Breast epithelium (tissue), 4 donors: Measurements from ENCODE around the gene GLYATL1B. TPM values are rescaled to one million over a fixed set of nuclear protein-coding genes. Genes with fewer than 3 reads are reported as not detected.
A peak's percentile ranks its signal among the peaks of the same experiment; 100 is the strongest.
"Not testable (repeated sequence)": the region's sequence is repeated elsewhere in the genome, so short reads cannot be mapped to it uniquely, and the experiment has no call there.

Source experiments
- DNase-seq, 2 donors: peaks; one replicate each; pipeline ENCODE4 v3.0.0-alpha.2; 2019; ENCODE audit warnings: low spot score in 2 of 2
- H3K27ac ChIP-seq, 2 donors: fragments of 200-600 bp; sonication (generic) in 1 of 2; one replicate each; pipeline ENCODE4 v1.5.1; 2016 to 2019; ENCODE audit warnings: mild to moderate bottlenecking in 1 of 2
- H3K27me3 ChIP-seq, 2 donors: fragments of 200-600 bp; sonication (generic) in 1 of 2; one replicate each; pipeline versions ENCODE4 v1.5.1 to v1.6.0; 2017 to 2019; ENCODE audit warnings: control low read depth in 1 of 2, mild to moderate bottlenecking in 1 of 2
- H3K36me3 ChIP-seq: fragments of 200-600 bp; one replicate; pipeline ENCODE4 v1.5.1; 2019
- H3K4me1 ChIP-seq, 2 donors: fragments of 200-600 bp; sonication (generic); one replicate each; pipeline ENCODE4 v1.5.1; 2016 to 2019; ENCODE audit warnings: control low read depth in 1 of 2
- H3K4me3 ChIP-seq, 3 donors: fragments of 200-600 bp; sonication (generic); 1 replicate in 2 of 3; 2 replicates in 1 of 3; pipeline ENCODE4 v1.5.1; 2016 to 2019; ENCODE audit warnings: mild to moderate bottlenecking in 3 of 3, moderate library complexity in 2 of 3
- H3K9me3 ChIP-seq, 2 donors: fragments of 200-600 bp; sonication (generic) in 1 of 2; one replicate each; pipeline ENCODE4 v1.5.1; 2016 to 2019; ENCODE audit warnings: control low read depth in 1 of 2
- CTCF ChIP-seq, 3 donors: fragments of 450-650 bp; IDR thresholded peaks; one replicate each; pipeline ENCODE4 v1.5.1; 2016 to 2017; ENCODE audit warnings: antibody characterized with exemption in 3 of 3, mild to moderate bottlenecking in 3 of 3, moderate library complexity in 3 of 3
- POLR2A ChIP-seq: fragments of 450-650 bp; IDR thresholded peaks from one replicate; pipeline ENCODE4 v1.6.1; 2016; ENCODE audit warnings: antibody characterized with exemption, mild to moderate bottlenecking, moderate library complexity
- POLR2AphosphoS5 ChIP-seq, 3 donors: sonication (generic); formaldehyde crosslinking; IDR thresholded peaks; one replicate each; pipeline ENCODE4 v1.6.1; 2017; ENCODE audit warnings: antibody characterized with exemption in 3 of 3
- intact Hi-C: fragments of 100-400 bp; cut with DNase I; formaldehyde crosslinking; loops from one replicate; pipeline ENCODE4 v1.15.1; 2023; ENCODE audit warnings: low total_unique reads
- total RNA-seq, 3 donors: library from RNA; depleted of rRNA; stranded (reverse); fragments of >200 nt; gene quantifications; one replicate each; pipeline ENCODE4 v1.1.0, GENCODE V29; 2016

Gene GLYATL1B
- total RNA-seq, 3 donors from 2014 or later, result not detected

- intact Hi-C loops, result no loop called here
- no peaks in the 10 kb centered on the region for H3K4me1 ChIP-seq
- no peak for TF ChIP-seq POLR2AphosphoS5 (IDR thresholded peaks at IDR 0.05)
- TF ChIP-seq CTCF (IDR thresholded peaks at IDR 0.05), result no peak
- TF ChIP-seq POLR2A, result no peak
Observed at GRCh38 chr11:59114344-59114743, 28.2 kb downstream of the GLYATL1B start.

GRCh38 chr11:59115553-59115952 is 29.4 kb downstream of the GLYATL1B start:
- Histone ChIP-seq H3K27ac (no peak overlapping the region), H3K9me3 (peaks cover 8 to 25% of the 10 kb centered on the region in 2 donors), H3K4me3 (no peak overlapping the region), H3K27me3 (no peaks in the 10 kb centered on the region), H3K4me1 (no peaks in the 10 kb centered on the region), H3K36me3 (no peaks in the 10 kb centered on the region)
- intact Hi-C loops, result no loop called here
- DNase-seq, result no peak
- TF ChIP-seq POLR2A, result no peak
- no peak for TF ChIP-seq CTCF (IDR thresholded peaks at IDR 0.05)
- TF ChIP-seq POLR2AphosphoS5 (IDR thresholded peaks at IDR 0.05), result no peak

More at GRCh38 chr11:59114344-59114743, 28.2 kb downstream of the GLYATL1B start:
- Histone ChIP-seq H3K27me3 (no peaks in the 10 kb centered on the region), H3K9me3 (peaks cover 8 to 21% of the 10 kb centered on the region in 2 donors), H3K27ac (no peak overlapping the region), H3K36me3 (no peaks in the 10 kb centered on the region), H3K4me3 (no peak overlapping the region)
- no peak for DNase-seq

DNA sequence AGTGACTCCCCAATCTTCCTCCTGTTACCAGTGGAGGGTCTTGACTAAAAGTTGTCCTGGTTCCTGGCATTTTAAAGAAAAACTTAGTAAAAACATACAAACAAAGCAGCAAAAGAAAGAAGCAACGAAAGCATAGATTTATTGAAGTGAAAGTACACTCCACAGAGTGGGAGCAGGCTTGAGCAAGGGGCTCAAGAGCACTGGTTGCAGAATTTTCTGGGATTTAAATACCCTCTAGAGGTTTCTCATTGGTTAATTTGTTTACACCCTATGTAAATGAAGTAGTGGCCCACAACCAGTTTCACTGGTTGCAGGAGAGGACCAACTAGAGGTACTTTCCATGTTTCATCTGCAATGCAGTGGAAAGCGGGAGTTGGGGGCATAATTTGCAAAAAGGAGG is 31.7 kb downstream of the GLYATL1B start:
- H3K9me3 ChIP-seq, result peaks cover 8 to 25% of the 10 kb centered on the region in 2 donors
- no peaks in the 10 kb centered on the region for H3K27me3 ChIP-seq
- TF ChIP-seq CTCF (IDR thresholded peaks at IDR 0.05) (no peak), POLR2AphosphoS5 (IDR thresholded peaks at IDR 0.05) (no peak)
- no peaks in the 10 kb centered on the region for H3K4me1 ChIP-seq
- intact Hi-C loops, result no loop called here
- H3K36me3 ChIP-seq, result no peaks in the 10 kb centered on the region
- no peak overlapping the region for H3K27ac ChIP-seq
- H3K4me3 ChIP-seq, result no peak overlapping the region
- no peak for DNase-seq

- Histone ChIP-seq H3K27me3 (no peaks in the 10 kb centered on the region), H3K9me3 (peaks cover 8 to 25% of the 10 kb centered on the region in 2 donors), H3K4me1 (no peaks in the 10 kb centered on the region), H3K27ac (no peak overlapping the region), H3K36me3 (no peaks in the 10 kb centered on the region), H3K4me3 (no peak overlapping the region)
- DNase-seq, result no peak
- intact Hi-C loops, result no loop called here
- TF ChIP-seq POLR2A (no peak), POLR2AphosphoS5 (IDR thresholded peaks at IDR 0.05) (no peak), CTCF (IDR thresholded peaks at IDR 0.05) (no peak)
Observed at GRCh38 chr11:59119826-59120225, 33.7 kb downstream of the GLYATL1B start.

DNA sequence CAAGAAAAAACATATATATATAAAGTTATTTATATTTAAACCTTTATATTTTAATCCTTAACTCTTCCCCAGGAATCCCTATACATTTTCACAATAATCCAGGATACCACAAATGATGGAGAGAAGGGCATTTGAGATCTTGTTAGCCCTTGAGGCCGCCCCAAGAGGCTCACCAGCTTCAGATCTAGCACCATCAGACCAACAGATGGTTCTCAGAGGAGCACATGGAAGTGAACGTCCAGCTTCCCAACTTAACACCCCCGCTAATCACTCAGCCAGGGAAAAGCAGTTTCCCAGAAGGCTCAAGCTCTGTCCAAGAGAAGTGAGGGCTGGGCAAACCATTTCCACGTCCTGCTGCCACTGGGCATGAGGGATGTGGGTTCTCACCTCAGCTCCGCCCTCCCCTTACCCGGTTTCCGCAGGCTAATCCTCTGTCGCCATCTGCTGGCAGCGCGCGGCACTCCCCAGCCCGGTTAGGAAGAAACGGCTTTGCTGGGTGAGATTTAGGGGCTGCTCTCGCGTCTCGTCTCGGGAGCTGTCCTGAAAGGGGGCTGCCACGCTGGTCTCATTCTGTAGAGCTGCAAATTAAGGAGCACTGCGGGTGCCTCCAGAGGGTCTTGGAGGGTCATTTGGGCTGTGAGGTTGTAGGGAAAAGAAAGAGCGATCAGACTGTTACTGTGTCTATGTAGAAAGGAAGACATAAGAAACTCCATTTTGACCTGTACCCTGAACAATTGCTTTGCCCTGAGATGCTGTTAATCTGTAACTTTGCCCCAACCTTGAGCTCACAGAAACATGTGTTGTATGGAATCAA is 49.7 kb downstream of the GLYATL1B start:
- intact Hi-C loops, result no loop called here
- H3K4me1 ChIP-seq, result no peaks in the 10 kb centered on the region

GRCh38 chr11:59136551-59136950 is 50.4 kb downstream of the GLYATL1B start:
- H3K4me3 ChIP-seq, DNase-seq, H3K27ac ChIP-seq, H3K4me1 ChIP-seq, H3K36me3 ChIP-seq, H3K27me3 ChIP-seq, intact Hi-C loops, H3K9me3 ChIP-seq: not testable (repeated sequence)

More for the DNA sequence above, 49.7 kb downstream of the GLYATL1B start:
- H3K9me3 ChIP-seq, result peaks cover 8% of the 10 kb centered on the region in 2 donors
- H3K36me3 ChIP-seq, result no peaks in the 10 kb centered on the region
- peak; percentile 54 to 77 for DNase-seq
- peak overlapping the region in 1 of 3 donors; percentile 26 for H3K4me3 ChIP-seq
- H3K27me3 ChIP-seq, result no peaks in the 10 kb centered on the region
- TF ChIP-seq POLR2AphosphoS5 (IDR thresholded peaks at IDR 0.05) (no peak), POLR2A (no peak), CTCF (IDR thresholded peaks at IDR 0.05) (peak; percentile 66 to 89 (median 88))
- H3K27ac ChIP-seq, result no peak overlapping the region
